ENCODE measurements around the gene ANKS1B. TPM values are rescaled to one million over a fixed set of nuclear protein-coding genes. Genes with fewer than 3 reads are reported as not detected.
A peak's percentile ranks its signal among the peaks of the same experiment; 100 is the strongest.

ANKS1B gene
- total RNA-seq, 1 donor from 2014 or later = 11.3 TPM

GRCh38 chr12:99019798-99020197 lies 964.9 kb downstream of the ANKS1B start:
- TF ChIP-seq, protein P1, sequence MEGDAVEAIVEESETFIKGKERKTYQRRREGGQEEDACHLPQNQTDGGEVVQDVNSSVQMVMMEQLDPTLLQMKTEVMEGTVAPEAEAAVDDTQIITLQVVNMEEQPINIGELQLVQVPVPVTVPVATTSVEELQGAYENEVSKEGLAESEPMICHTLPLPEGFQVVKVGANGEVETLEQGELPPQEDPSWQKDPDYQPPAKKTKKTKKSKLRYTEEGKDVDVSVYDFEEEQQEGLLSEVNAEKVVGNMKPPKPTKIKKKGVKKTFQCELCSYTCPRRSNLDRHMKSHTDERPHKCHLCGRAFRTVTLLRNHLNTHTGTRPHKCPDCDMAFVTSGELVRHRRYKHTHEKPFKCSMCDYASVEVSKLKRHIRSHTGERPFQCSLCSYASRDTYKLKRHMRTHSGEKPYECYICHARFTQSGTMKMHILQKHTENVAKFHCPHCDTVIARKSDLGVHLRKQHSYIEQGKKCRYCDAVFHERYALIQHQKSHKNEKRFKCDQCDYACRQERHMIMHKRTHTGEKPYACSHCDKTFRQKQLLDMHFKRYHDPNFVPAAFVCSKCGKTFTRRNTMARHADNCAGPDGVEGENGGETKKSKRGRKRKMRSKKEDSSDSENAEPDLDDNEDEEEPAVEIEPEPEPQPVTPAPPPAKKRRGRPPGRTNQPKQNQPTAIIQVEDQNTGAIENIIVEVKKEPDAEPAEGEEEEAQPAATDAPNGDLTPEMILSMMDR (IDR thresholded peaks at IDR 0.05; ENCODE audit: partially characterized antibody, unreplicated experiment) = no peak
- Mint-ChIP-seq H3K36me3 (ENCODE audit: unreplicated experiment) (no peaks in the 10 kb centered on the region), H3K27me3 (ENCODE audit: unreplicated experiment) (peaks cover 2% of the 10 kb centered on the region), H3K9me3 (ENCODE audit: unreplicated experiment) (no peaks in the 10 kb centered on the region), H3K27ac (ENCODE audit: unreplicated experiment) (no peak overlapping the region), H3K4me3 (ENCODE audit: unreplicated experiment) (no peak overlapping the region), H3K4me1 (ENCODE audit: low read depth, unreplicated experiment) (no peaks in the 10 kb centered on the region)
- DNase-seq = no peak

GRCh38 chr12:99017971-99018370 lies 966.8 kb downstream of the ANKS1B start:
- H3K9me3 Mint-ChIP-seq (ENCODE audit: unreplicated experiment) = no peaks in the 10 kb centered on the region
- no peak overlapping the region for H3K4me3 Mint-ChIP-seq (ENCODE audit: unreplicated experiment)
- H3K27me3 Mint-ChIP-seq (ENCODE audit: unreplicated experiment) = peaks cover 2% of the 10 kb centered on the region
- H3K27ac Mint-ChIP-seq (ENCODE audit: unreplicated experiment) = no peak overlapping the region
- TF ChIP-seq, protein P1 (IDR thresholded peaks at IDR 0.05; ENCODE audit: partially characterized antibody, unreplicated experiment) = no peak
- DNase-seq = no peak
- H3K36me3 Mint-ChIP-seq (ENCODE audit: unreplicated experiment) = no peaks in the 10 kb centered on the region
- no peaks in the 10 kb centered on the region for H3K4me1 Mint-ChIP-seq (ENCODE audit: low read depth, unreplicated experiment)

DNA sequence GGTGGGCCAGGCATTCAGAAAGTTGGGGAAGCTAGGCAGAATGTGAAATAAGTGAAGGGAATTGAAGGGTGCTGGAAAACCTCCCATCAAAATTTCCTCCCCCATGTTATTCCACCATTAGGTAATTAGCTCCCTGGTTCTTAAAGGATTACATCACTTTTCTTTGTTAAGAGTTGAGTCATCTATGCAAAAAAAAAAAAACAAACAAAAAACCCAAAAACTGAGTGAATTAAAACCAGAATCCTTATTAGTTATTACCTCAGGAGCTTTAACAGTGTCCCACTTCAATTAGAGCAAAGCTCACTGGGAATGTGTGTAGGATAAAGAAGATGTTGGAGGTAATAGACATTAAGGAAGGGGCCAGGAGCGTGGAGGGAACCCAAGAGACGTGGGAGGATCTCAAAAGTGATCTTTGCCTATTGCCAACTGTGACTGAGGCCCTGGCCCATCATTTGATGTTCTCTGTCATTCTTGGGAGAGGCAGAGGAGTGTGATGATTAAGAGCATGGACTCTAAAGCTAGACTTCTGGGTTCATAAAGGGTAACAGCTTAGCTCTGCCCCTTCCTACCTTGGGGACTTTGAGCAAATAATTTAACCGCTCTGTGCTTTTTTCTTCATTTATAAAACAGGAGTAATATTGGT lies 975.0 kb downstream of the ANKS1B start:
- Mint-ChIP-seq H3K4me3 (ENCODE audit: unreplicated experiment) (no peak overlapping the region), H3K4me1 (ENCODE audit: low read depth, unreplicated experiment) (peaks cover 7% of the 10 kb centered on the region), H3K9me3 (ENCODE audit: unreplicated experiment) (no peaks in the 10 kb centered on the region), H3K27ac (ENCODE audit: unreplicated experiment) (no peak overlapping the region), H3K36me3 (ENCODE audit: unreplicated experiment) (no peaks in the 10 kb centered on the region), H3K27me3 (ENCODE audit: unreplicated experiment) (no peaks in the 10 kb centered on the region)
- TF ChIP-seq, protein P1 (IDR thresholded peaks at IDR 0.05; ENCODE audit: partially characterized antibody, unreplicated experiment) = no peak
- no peak for DNase-seq

- TF ChIP-seq, protein P1 (IDR thresholded peaks at IDR 0.05; ENCODE audit: partially characterized antibody, unreplicated experiment) = no peak
- Mint-ChIP-seq H3K27me3 (ENCODE audit: unreplicated experiment) (no peaks in the 10 kb centered on the region), H3K9me3 (ENCODE audit: unreplicated experiment) (no peaks in the 10 kb centered on the region), H3K27ac (ENCODE audit: unreplicated experiment) (no peak overlapping the region), H3K36me3 (ENCODE audit: unreplicated experiment) (no peaks in the 10 kb centered on the region), H3K4me3 (ENCODE audit: unreplicated experiment) (no peak overlapping the region), H3K4me1 (ENCODE audit: low read depth, unreplicated experiment) (peaks cover 8% of the 10 kb centered on the region)
- no peak for DNase-seq
Measured at GRCh38 chr12:99005601-99006000, 979.1 kb downstream of the ANKS1B start.

DNA sequence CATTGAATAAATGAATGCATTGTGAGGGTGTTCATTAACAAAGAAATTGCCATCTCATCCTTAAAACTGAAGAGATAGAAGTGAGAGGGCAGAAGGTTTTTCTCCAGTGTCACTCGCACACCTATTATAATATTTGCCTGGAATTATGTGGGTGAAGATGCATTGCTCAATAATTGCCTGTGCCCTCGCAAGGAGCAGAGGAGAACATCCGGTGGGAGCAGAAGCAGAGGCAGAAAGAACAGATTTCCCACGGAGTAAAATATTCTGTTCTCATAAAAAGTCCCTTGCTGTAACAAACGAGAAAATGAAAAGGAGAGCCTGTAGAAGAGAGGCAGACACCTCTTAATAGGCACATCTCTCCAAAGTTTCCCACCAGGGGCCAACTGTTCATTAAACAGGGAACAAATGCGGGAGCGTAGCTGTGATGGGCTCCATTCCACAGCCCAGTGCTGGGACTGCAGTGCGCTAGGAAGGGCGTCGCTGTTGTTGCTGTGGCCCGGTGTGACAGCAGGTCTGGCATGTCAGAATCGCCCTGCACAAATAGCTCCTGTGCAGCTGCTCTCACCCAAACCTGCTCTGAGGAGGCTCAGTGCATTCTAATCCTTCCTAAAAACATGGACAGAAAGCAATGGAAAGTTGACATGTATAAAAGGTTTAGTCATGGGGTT lies 979.8 kb downstream of the ANKS1B start:
- TF ChIP-seq, protein P1 (IDR thresholded peaks at IDR 0.05; ENCODE audit: partially characterized antibody, unreplicated experiment) = no peak
- H3K4me3 Mint-ChIP-seq (ENCODE audit: unreplicated experiment) = no peak overlapping the region
- H3K27ac Mint-ChIP-seq (ENCODE audit: unreplicated experiment) = no peak overlapping the region
- H3K9me3 Mint-ChIP-seq (ENCODE audit: unreplicated experiment) = no peaks in the 10 kb centered on the region
- H3K4me1 Mint-ChIP-seq (ENCODE audit: low read depth, unreplicated experiment) = peaks cover 8% of the 10 kb centered on the region
- no peaks in the 10 kb centered on the region for H3K27me3 Mint-ChIP-seq (ENCODE audit: unreplicated experiment)
- no peaks in the 10 kb centered on the region for H3K36me3 Mint-ChIP-seq (ENCODE audit: unreplicated experiment)
- peak; percentile 24 for DNase-seq

Data from glutamatergic neuron (in vitro differentiated cells).